Smooth muscle cell (in vitro differentiated cells): ENCODE data around the gene PSMA2. TPM values are rescaled to one million over a fixed set of nuclear protein-coding genes. Genes with fewer than 3 reads are reported as not detected.

ENCODE experiments used
- DNase-seq: peaks from one replicate; lab custom pipeline; 2025; ENCODE audit not compliant: unreplicated experiment; lab: John Stamatoyannopoulos, UW
- H2AFZ ChIP-seq: fragments of 200-600 bp; sonication (generic); 2 replicates; pipeline ENCODE4 v1.6.0; 2016; ENCODE audit warnings: antibody characterized with exemption, low read depth, mild to moderate bottlenecking
- H3F3A ChIP-seq: fragments of 200-600 bp; sonication (generic); 2 replicates; pipeline ENCODE4 v1.6.0; 2017; ENCODE audit warnings: antibody characterized with exemption, low read depth
- H3K27ac ChIP-seq: fragments of 200-600 bp; sonication (generic); 2 replicates; pipeline ENCODE4 v1.5.1; 2016; ENCODE audit warnings: low read depth, mild to moderate bottlenecking
- H3K27me3 ChIP-seq: fragments of 200-600 bp; sonication (generic); 2 replicates; pipeline ENCODE4 v1.6.1; 2016; ENCODE audit warnings: low read depth, mild to moderate bottlenecking
- H3K36me3 ChIP-seq: fragments of 200-600 bp; sonication (generic); 2 replicates; pipeline ENCODE4 v1.5.1; 2016; ENCODE audit warnings: low read depth
- H3K4me1 ChIP-seq: fragments of 200-600 bp; sonication (generic); 2 replicates; pipeline ENCODE4 v1.5.1; 2016; ENCODE audit warnings: low read depth
- H3K4me2 ChIP-seq: fragments of 200-600 bp; sonication (generic); 2 replicates; pipeline ENCODE4 v1.6.0; 2016; ENCODE audit warnings: mild to moderate bottlenecking
- H3K4me3 ChIP-seq: fragments of 200-600 bp; sonication (generic); 2 replicates; pipeline ENCODE4 v1.5.1; 2016; ENCODE audit warnings: mild to moderate bottlenecking
- H3K79me2 ChIP-seq: fragments of 200-600 bp; sonication (generic); 2 replicates; pipeline ENCODE4 v1.6.0; 2016; ENCODE audit warnings: low read depth, mild to moderate bottlenecking
- H3K9ac ChIP-seq: fragments of 200-600 bp; sonication (generic); 2 replicates; pipeline ENCODE4 v1.6.0; 2016; ENCODE audit warnings: low read depth
- H3K9me3 ChIP-seq: fragments of 200-600 bp; sonication (generic); replicated peaks from 2 replicates; pipeline ENCODE4 v1.5.1; 2016; ENCODE audit warnings: low read depth
- H4K20me1 ChIP-seq: fragments of 200-600 bp; sonication (generic); 2 replicates; pipeline ENCODE4 v1.6.0; 2016; ENCODE audit warnings: low read depth
- WGBS: methylation state at CpG from one replicate; pipeline ENCODE4 v1.1.7; 2016; ENCODE audit warnings: low lambda C conversion rate; 5-methylcytosine and 5-hydroxymethylcytosine counted together
- polyA plus RNA-seq: library from polyadenylated mRNA; unstranded; fragments of >200 nt; fragmentation: Nextera tagmentation; extraction: Ambion mirVana; gene quantifications from 2 replicates; pipeline ENCODE4 v1.2.1, GENCODE V29; 2016
- total RNA-seq: library from RNA; depleted of rRNA; stranded (reverse); fragments of >200 nt; gene quantifications from 2 replicates; pipeline ENCODE4 v1.2.3, GENCODE V29; 2014
- TF ChIP-seq, protein P1 (sequence below): fragments of 200-600 bp; sonication (generic); IDR thresholded peaks from 2 replicates; pipeline ENCODE4 v1.5.1; 2017; ENCODE audit warnings: borderline replicate concordance, mild to moderate bottlenecking, antibody characterized with exemption; ENCODE audit not compliant: insufficient read depth, poor library complexity, severe bottlenecking

Gene PSMA2
- total and polyA plus RNA-seq, 2 experiments from 2014 or later = 178 to 246 TPM

DNA sequence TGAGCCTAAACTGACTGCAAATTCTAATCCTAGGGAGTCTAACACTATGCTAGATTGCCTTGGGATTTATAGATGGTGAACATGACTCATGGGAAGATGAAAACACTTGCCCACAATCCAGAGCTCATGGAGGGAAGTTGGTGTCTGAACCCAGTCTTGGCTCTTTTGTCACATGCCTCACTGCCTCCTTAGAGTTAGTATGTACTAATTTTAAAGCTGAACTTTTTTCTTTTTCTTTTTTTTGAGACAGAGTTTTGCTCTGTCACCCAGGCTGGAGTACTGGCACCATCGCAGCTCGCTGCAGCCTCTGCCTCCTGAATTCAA, 14.6 kb upstream of the PSMA2 start:
- H3K79me2 ChIP-seq = no peaks in the 10 kb centered on the region
- H4K20me1 ChIP-seq = no peaks in the 10 kb centered on the region
- H3K4me2 ChIP-seq = no peak overlapping the region
- no peak overlapping the region for H3K9ac ChIP-seq
- no peaks in the 10 kb centered on the region for H3K27me3 ChIP-seq
- no peak overlapping the region for H2AFZ ChIP-seq
- H3K4me3 ChIP-seq = no peak overlapping the region
- no peak for DNase-seq
- no peaks in the 10 kb centered on the region for H3K36me3 ChIP-seq
- H3K9me3 ChIP-seq = no peaks in the 10 kb centered on the region
- H3F3A ChIP-seq = no peaks in the 10 kb centered on the region
- H3K27ac ChIP-seq = no peak overlapping the region
- no peaks in the 10 kb centered on the region for H3K4me1 ChIP-seq
- TF ChIP-seq, protein P1, sequence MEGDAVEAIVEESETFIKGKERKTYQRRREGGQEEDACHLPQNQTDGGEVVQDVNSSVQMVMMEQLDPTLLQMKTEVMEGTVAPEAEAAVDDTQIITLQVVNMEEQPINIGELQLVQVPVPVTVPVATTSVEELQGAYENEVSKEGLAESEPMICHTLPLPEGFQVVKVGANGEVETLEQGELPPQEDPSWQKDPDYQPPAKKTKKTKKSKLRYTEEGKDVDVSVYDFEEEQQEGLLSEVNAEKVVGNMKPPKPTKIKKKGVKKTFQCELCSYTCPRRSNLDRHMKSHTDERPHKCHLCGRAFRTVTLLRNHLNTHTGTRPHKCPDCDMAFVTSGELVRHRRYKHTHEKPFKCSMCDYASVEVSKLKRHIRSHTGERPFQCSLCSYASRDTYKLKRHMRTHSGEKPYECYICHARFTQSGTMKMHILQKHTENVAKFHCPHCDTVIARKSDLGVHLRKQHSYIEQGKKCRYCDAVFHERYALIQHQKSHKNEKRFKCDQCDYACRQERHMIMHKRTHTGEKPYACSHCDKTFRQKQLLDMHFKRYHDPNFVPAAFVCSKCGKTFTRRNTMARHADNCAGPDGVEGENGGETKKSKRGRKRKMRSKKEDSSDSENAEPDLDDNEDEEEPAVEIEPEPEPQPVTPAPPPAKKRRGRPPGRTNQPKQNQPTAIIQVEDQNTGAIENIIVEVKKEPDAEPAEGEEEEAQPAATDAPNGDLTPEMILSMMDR = no peak
- WGBS = 100% methylated on average over 2 of the region's 2 CpGs

DNA sequence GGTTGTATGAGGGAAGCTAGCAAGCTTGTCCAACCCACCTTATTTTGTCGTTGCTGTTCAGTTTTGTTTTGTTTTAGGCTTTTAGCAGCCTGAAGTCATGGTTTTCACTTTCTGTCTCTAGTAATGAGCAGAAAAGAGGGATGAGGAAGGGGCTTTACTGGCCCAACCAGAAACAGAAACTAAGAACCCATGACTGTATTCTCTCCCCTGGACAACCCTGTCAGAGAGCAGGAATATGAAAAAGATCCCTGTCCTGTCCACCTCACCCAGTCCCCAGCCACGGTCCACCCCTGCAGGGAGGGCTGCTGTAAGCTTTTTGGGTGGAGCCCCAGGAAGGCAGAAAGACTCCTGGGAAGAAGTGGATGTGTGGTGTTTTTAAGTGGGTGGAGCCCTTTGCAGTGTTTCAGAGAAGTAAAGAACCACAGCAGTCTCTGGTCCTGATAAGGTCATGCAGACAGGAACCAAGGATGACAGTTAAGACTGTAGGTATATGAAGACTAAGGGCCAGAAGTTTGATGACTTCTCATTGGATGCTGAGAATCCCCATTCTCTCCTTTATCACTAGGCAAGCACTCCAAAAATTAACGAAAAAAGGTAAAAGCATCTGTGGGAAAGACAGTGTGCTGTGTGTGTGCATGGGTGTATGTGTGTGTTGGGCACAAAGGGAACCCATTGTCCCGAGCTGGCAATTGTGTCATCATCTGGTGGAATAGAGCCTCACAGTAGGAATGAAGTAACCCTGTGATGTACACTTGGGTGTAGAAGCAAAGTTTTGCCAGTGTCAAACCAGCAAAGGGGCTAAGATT, 14.1 kb upstream of the PSMA2 start:
- Histone ChIP-seq H3K27ac (no peak overlapping the region), H3K79me2 (no peaks in the 10 kb centered on the region), H3K9ac (no peak overlapping the region), H3K9me3 (no peaks in the 10 kb centered on the region), H3F3A (no peaks in the 10 kb centered on the region), H2AFZ (peak overlapping the region; percentile 57), H4K20me1 (no peaks in the 10 kb centered on the region), H3K4me2 (peak overlapping the region; percentile 24), H3K4me1 (no peaks in the 10 kb centered on the region), H3K36me3 (no peaks in the 10 kb centered on the region), H3K27me3 (no peaks in the 10 kb centered on the region), H3K4me3 (no peak overlapping the region)
- 64% methylated on average over 4 of the region's 4 CpGs for WGBS
- TF ChIP-seq, protein P1 = no peak
- no peak for DNase-seq

DNA sequence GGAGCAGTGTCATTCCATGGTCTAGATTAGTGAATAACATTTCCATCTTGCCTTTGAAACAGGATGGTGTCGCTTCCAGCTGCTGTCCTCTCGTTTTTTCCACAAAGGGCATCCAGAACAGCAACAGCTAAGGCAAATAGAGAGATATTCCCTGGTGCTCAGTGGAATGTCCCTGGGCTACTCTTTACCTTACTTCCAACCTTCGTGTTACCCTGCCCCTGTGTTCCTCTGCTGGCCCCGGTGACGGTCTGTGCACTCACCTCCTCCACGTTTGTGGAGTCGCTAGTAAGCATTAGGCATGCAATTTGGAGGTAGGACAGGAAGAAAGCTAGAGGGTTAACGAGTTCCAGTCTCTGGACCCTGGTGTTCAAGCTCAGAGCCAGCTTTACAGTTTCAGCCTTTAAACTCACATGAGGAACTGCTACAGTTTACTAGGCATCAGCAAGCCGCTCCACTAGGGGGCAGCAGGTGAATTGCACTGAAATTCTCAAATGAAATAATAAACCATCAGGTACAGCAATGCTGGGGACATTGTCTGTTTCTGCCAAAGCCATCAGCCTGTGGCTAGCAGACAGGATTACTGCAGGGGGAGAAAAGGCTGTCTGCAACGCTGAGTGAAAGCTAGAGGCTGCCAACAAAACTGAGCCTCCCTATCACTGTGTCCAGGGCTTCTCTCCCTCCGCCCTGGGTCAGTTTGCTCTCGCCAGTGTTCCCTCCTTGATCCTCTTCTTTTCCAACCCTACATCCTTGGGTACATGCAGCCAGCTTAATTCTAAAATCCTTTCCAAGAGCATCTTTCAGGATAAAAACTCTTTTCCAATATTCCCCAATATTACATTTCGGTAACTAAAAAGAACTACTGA, 9.2 kb upstream of the PSMA2 start:
- H4K20me1 ChIP-seq = no peaks in the 10 kb centered on the region
- H3K4me3 ChIP-seq = no peak overlapping the region
- no peak overlapping the region for H3K27ac ChIP-seq
- no peaks in the 10 kb centered on the region for H3K36me3 ChIP-seq
- H2AFZ ChIP-seq = no peak overlapping the region
- no peak overlapping the region for H3K4me2 ChIP-seq
- H3F3A ChIP-seq = no peaks in the 10 kb centered on the region
- no peaks in the 10 kb centered on the region for H3K9me3 ChIP-seq
- no peaks in the 10 kb centered on the region for H3K27me3 ChIP-seq
- H3K9ac ChIP-seq = no peak overlapping the region
- H3K79me2 ChIP-seq = no peaks in the 10 kb centered on the region
- peak; percentile 33 for DNase-seq
- H3K4me1 ChIP-seq = no peaks in the 10 kb centered on the region
- TF ChIP-seq, protein P1 = peak; percentile 91
- WGBS = 47% methylated on average over 13 of the region's 13 CpGs
